WTC11 (cell line): ENCODE results near the gene SPRED1. TPM values are rescaled to one million over a fixed set of nuclear protein-coding genes. Genes with fewer than 3 reads are reported as not detected.

ENCODE experiments used
- ATAC-seq: fragments of 200-7000 bp; cut with Tn5 transposase; 2 replicates; pipeline ENCODE4 v1.10.0; 2021; ENCODE audit warnings: mild to moderate bottlenecking, moderate library complexity
- CTCF ChIA-PET: fragments of 300-600 bp; sonication (Branson Sonifier 250); formaldehyde crosslinking; loops from one replicate; lab custom pipeline; 2021; ENCODE audit warnings: antibody characterized with exemption; lab: Charles Lee
- POLR2A ChIA-PET: fragments of 350-600 bp; sonication (Branson Sonifier 250); formaldehyde crosslinking; loops from one replicate; lab custom pipeline; 2021; ENCODE audit warnings: antibody characterized with exemption; lab: Charles Lee
- DNase-seq: peaks from one replicate; pipeline ENCODE4 v3.0.0; 2021; ENCODE audit warnings: low spot score
- H3K27ac Mint-ChIP-seq: 2 replicates; pipeline ENCODE4 v1.8.0; 2021; ENCODE audit warnings: mixed read lengths
- H3K27me3 Mint-ChIP-seq: 2 replicates; pipeline ENCODE4 v1.8.0; 2021; ENCODE audit warnings: low read depth, mild to moderate bottlenecking, moderate library complexity, mixed read lengths
- H3K36me3 Mint-ChIP-seq: 2 replicates; pipeline ENCODE4 v1.8.0; 2021; ENCODE audit warnings: mixed read lengths
- H3K4me1 Mint-ChIP-seq: 2 replicates; pipeline ENCODE4 v1.8.0; 2022; ENCODE audit warnings: mixed read lengths
- H3K4me3 Mint-ChIP-seq: 2 replicates; pipeline ENCODE4 v1.8.0; 2021; ENCODE audit warnings: mild to moderate bottlenecking, moderate library complexity, mixed read lengths
- H3K9me3 Mint-ChIP-seq: 2 replicates; pipeline ENCODE4 v1.8.0; 2021; ENCODE audit warnings: mixed read lengths
- ARID4B ChIP-seq: sonication (generic); formaldehyde crosslinking; IDR thresholded peaks from 2 replicates; pipeline ENCODE4 v1.8.0; 2023; ENCODE audit warnings: missing genetic modification reagents, mild to moderate bottlenecking, borderline replicate concordance
- ATF3 ChIP-seq: sonication (generic); formaldehyde crosslinking; conservative IDR thresholded peaks from 2 replicates; pipeline ENCODE4 v1.8.1; 2022; ENCODE audit warnings: mild to moderate bottlenecking, missing genetic modification reagents
- E2F5 ChIP-seq: sonication (generic); formaldehyde crosslinking; IDR thresholded peaks from 2 replicates; pipeline ENCODE4 v1.8.1; 2022; ENCODE audit warnings: mild to moderate bottlenecking, moderate library complexity, missing genetic modification reagents
- FOXP1 ChIP-seq: sonication (generic); formaldehyde crosslinking; IDR thresholded peaks from 2 replicates; pipeline ENCODE4 v1.8.0; 2022; ENCODE audit warnings: missing genetic modification reagents, mild to moderate bottlenecking, moderate library complexity, borderline replicate concordance
- FOXP4 ChIP-seq: sonication (generic); formaldehyde crosslinking; IDR thresholded peaks from 2 replicates; pipeline ENCODE4 v1.8.0; 2022; ENCODE audit warnings: mild to moderate bottlenecking, missing genetic modification reagents
- HMGXB4 ChIP-seq: sonication (generic); formaldehyde crosslinking; IDR thresholded peaks from 2 replicates; pipeline ENCODE4 v1.8.1; 2023; ENCODE audit warnings: mild to moderate bottlenecking, moderate library complexity, missing genetic modification reagents
- NR2C2 ChIP-seq: sonication (generic); formaldehyde crosslinking; IDR thresholded peaks from 2 replicates; pipeline ENCODE4 v1.8.0; 2022; ENCODE audit warnings: mild to moderate bottlenecking, missing genetic modification reagents
- PRDM15 ChIP-seq: sonication (generic); formaldehyde crosslinking; IDR thresholded peaks from 2 replicates; pipeline ENCODE4 v1.8.0; 2022; ENCODE audit warnings: missing genetic modification reagents
- RELA ChIP-seq: sonication (generic); formaldehyde crosslinking; IDR thresholded peaks from 2 replicates; pipeline ENCODE4 v1.8.1; 2022; ENCODE audit warnings: missing genetic modification reagents, mild to moderate bottlenecking, borderline replicate concordance
- SP1 ChIP-seq: sonication (generic); formaldehyde crosslinking; conservative IDR thresholded peaks from 2 replicates; pipeline ENCODE4 v1.8.1; 2022; ENCODE audit warnings: missing genetic modification reagents
- TP53 ChIP-seq: sonication (generic); formaldehyde crosslinking; IDR thresholded peaks from 2 replicates; pipeline ENCODE4 v1.8.1; 2023; ENCODE audit warnings: mild to moderate bottlenecking, missing genetic modification reagents
- ZNF281 ChIP-seq: sonication (generic); formaldehyde crosslinking; IDR thresholded peaks from 2 replicates; pipeline ENCODE4 v1.8.0; 2023; ENCODE audit warnings: mild to moderate bottlenecking, missing genetic modification reagents
- ZNF512 ChIP-seq: sonication (generic); formaldehyde crosslinking; IDR thresholded peaks from 2 replicates; pipeline ENCODE4 v1.8.1; 2022; ENCODE audit warnings: missing genetic modification reagents, borderline replicate concordance
- total RNA-seq: library from RNA; stranded (reverse); gene quantifications from 3 replicates; pipeline ENCODE4 v1.2.3, GENCODE V29; 2021

The SPRED1 gene
- total RNA-seq, 1 experiment from 2014 or later = 35.9 TPM

GRCh38 chr15:38243278-38244055, 9.2 kb upstream of the SPRED1 start (continued):
- TF ChIP-seq ZNF281 (CRISPR knock-in tag) = no peak

GRCh38 chr15:38247336-38247735, 5.3 kb upstream of the SPRED1 start:
- Mint-ChIP-seq H3K27ac (no peak overlapping the region), H3K36me3 (no peaks in the 10 kb centered on the region), H3K9me3 (peaks cover 3% of the 10 kb centered on the region; the same call in 1 of the 2 replicates), H3K27me3 (peaks cover 3% of the 10 kb centered on the region; the same call in 1 of the 2 replicates), H3K4me1 (peaks cover 42% of the 10 kb centered on the region), H3K4me3 (no peak overlapping the region)
- no peak for TF ChIP-seq SP1 (CRISPR knock-in tag)
- no peak for TF ChIP-seq ATF3 (CRISPR knock-in tag)
- no peak for TF ChIP-seq E2F5 (CRISPR knock-in tag)
- TF ChIP-seq FOXP4 (CRISPR knock-in tag) = no peak
- TF ChIP-seq RELA = no peak
- ATAC-seq = no peak
- ChIA-PET CTCF (no interaction called here), POLR2A (no interaction called here)
- DNase-seq = no peak

GRCh38 chr15:38253351-38253781, 730 bp downstream of the SPRED1 start:
- peak overlapping the region; percentile 89 for H3K27ac Mint-ChIP-seq
- peak overlapping the region; percentile 95 for H3K4me3 Mint-ChIP-seq
- peaks cover 50% of the 10 kb centered on the region for H3K4me1 Mint-ChIP-seq
- DNase-seq = no peak
- POLR2A ChIA-PET = interaction anchor here (0.9 to 2.0 kb wide), 5 partner anchors 10 to 201 kb away, joined by 3 to 6 read pairs (median 3); partner anchors contain the start of gene FAM98B
- ATAC-seq = no peak
- no peaks in the 10 kb centered on the region for H3K27me3 Mint-ChIP-seq
- H3K9me3 Mint-ChIP-seq = no peaks in the 10 kb centered on the region
- CTCF ChIA-PET = no interaction called here
- peaks cover 4% of the 10 kb centered on the region; the same call in 1 of the 2 replicates for H3K36me3 Mint-ChIP-seq
- TF ChIP-seq PRDM15 (no peak), HMGXB4 (CRISPR knock-in tag) (no peak), TP53 (CRISPR knock-in tag) (no peak), ZNF512 (CRISPR knock-in tag) (no peak), FOXP1 (CRISPR knock-in tag) (no peak), NR2C2 (CRISPR knock-in tag) (no peak), ARID4B (CRISPR knock-in tag) (no peak)
